OCI-LY3 (cell line): ENCODE data around the gene OR56A4.

ENCODE experiments used
- H2AFZ ChIP-seq: fragments of 200-600, 300-600 bp; shearing (Covaris generic); 2 replicates; pipeline ENCODE4 v1.6.0; 2014; ENCODE audit warnings: antibody characterized with exemption, low read depth, low read length
- H3K27ac ChIP-seq: fragments of 200-600, 300-600 bp; sonication (generic); 2 replicates; pipeline ENCODE4 v1.5.1; 2014; ENCODE audit warnings: mild to moderate bottlenecking, low read length, moderate library complexity, mixed read lengths
- H3K27me3 ChIP-seq: fragments of 200-600, 300-600 bp; sonication (generic); 2 replicates; pipeline ENCODE4 v1.6.1; 2014; ENCODE audit warnings: low read depth, low read length, mixed read lengths
- H3K36me3 ChIP-seq: fragments of 200-600, 300-600 bp; sonication (generic); replicated peaks from 2 replicates; pipeline ENCODE3; 2014; ENCODE audit warnings: low read depth, low read length, mixed read lengths
- H3K4me1 ChIP-seq: fragments of 300-600, 200-600 bp; sonication (generic); 2 replicates; pipeline ENCODE4 v1.6.1; 2014; ENCODE audit warnings: low read length, mixed read lengths
- H3K4me2 ChIP-seq: fragments of 200-600, 300-600 bp; sonication (generic); 2 replicates; pipeline ENCODE4 v1.6.1; 2014; ENCODE audit warnings: low read length, mixed read lengths
- H3K4me3 ChIP-seq: fragments of 300-600, 200-600 bp; sonication (generic); 2 replicates; pipeline ENCODE4 v1.5.1; 2014; ENCODE audit warnings: antibody characterized with exemption, mild to moderate bottlenecking, low read length, moderate library complexity
- H3K79me2 ChIP-seq: fragments of 300-600, 200-600 bp; shearing (Covaris generic); 2 replicates; pipeline ENCODE4 v1.6.1; 2014; ENCODE audit warnings: mild to moderate bottlenecking, low read length, mixed read lengths
- H3K9ac ChIP-seq: fragments of 300-600, 200-600 bp; shearing (Covaris generic); 2 replicates; pipeline ENCODE4 v1.6.0; 2014; ENCODE audit warnings: mild to moderate bottlenecking, low read length, moderate library complexity
- H3K9me3 ChIP-seq: fragments of 200-600, 300-600 bp; shearing (Covaris generic); 2 replicates; pipeline ENCODE4 v1.6.1; 2014; ENCODE audit warnings: low read length, mixed read lengths; ENCODE audit not compliant: insufficient read depth
- H4K20me1 ChIP-seq: fragments of 200-600, 300-600 bp; sonication (generic); 2 replicates; pipeline ENCODE4 v1.6.1; 2016; ENCODE audit warnings: low read length, mixed read lengths; ENCODE audit not compliant: insufficient read depth
- CTCF ChIP-seq: fragments of 200-600, 300-600 bp; sonication (generic); IDR thresholded peaks from 2 replicates; pipeline ENCODE4 v1.5.1; 2014; ENCODE audit warnings: antibody characterized with exemption, low read length, low read depth
- EZH2phosphoT487 ChIP-seq: fragments of 200-600 bp; shearing (Covaris generic); IDR thresholded peaks from 2 replicates; pipeline ENCODE4 v1.6.1; 2018; ENCODE audit warnings: antibody characterized with exemption, mixed run types, low read depth

OR56A4 gene

GRCh38 chr11:5986885-5987284, 19.9 kb downstream of the OR56A4 start, which contains the start of gene OR52L1:
Gene OR52L1 (minus strand): TSS chr11:5986985. CDS start chr11:5986930, 55 bp downstream.
- Histone ChIP-seq H3K36me3 (no peaks in the 10 kb centered on the region), H3K4me2 (no peak within 1 kb of the TSS), H3K79me2 (no peaks in the 10 kb centered on the region), H3K9me3 (no peaks in the 10 kb centered on the region), H3K27ac (no peak within 1 kb of the TSS), H3K9ac (no peak within 1 kb of the TSS), H4K20me1 (no peaks in the 10 kb centered on the region), H2AFZ (no peak within 1 kb of the TSS), H3K27me3 (peaks cover 10% of the 10 kb centered on the region; the same call in 1 of the 2 replicates), H3K4me3 (no peak within 1 kb of the TSS), H3K4me1 (no peaks in the 10 kb centered on the region)
- TF ChIP-seq EZH2phosphoT487: no peak
- no peak for TF ChIP-seq CTCF

- Histone ChIP-seq H3K9ac (no peak overlapping the region), H3K9me3 (no peaks in the 10 kb centered on the region)
Observed at GRCh38 chr11:5983443-5983842, 23.3 kb downstream of the OR56A4 start.

GRCh38 chr11:5973530-5973929, 33.2 kb downstream of the OR56A4 start:
- TF ChIP-seq EZH2phosphoT487: no peak
- H3K36me3 ChIP-seq: no peaks in the 10 kb centered on the region
- H3K27me3 ChIP-seq: peaks cover 19% of the 10 kb centered on the region
- no peaks in the 10 kb centered on the region for H3K79me2 ChIP-seq
- no peak overlapping the region for H2AFZ ChIP-seq
- H3K9me3 ChIP-seq: no peaks in the 10 kb centered on the region
- no peak overlapping the region for H3K4me2 ChIP-seq
- H3K27ac ChIP-seq: no peak overlapping the region
- no peak overlapping the region for H3K9ac ChIP-seq
- H3K4me1 ChIP-seq: no peaks in the 10 kb centered on the region
- no peaks in the 10 kb centered on the region for H4K20me1 ChIP-seq
- H3K4me3 ChIP-seq: no peak overlapping the region

More at GRCh38 chr11:5983443-5983842, 23.3 kb downstream of the OR56A4 start:
- TF ChIP-seq EZH2phosphoT487 (no peak), CTCF (no peak)
- Histone ChIP-seq H3K4me1 (no peaks in the 10 kb centered on the region), H3K4me2 (no peak overlapping the region), H3K79me2 (no peaks in the 10 kb centered on the region), H4K20me1 (no peaks in the 10 kb centered on the region), H3K27me3 (peaks cover 3% of the 10 kb centered on the region; the same call in 1 of the 2 replicates), H2AFZ (no peak overlapping the region), H3K27ac (no peak overlapping the region), H3K36me3 (no peaks in the 10 kb centered on the region), H3K4me3 (no peak overlapping the region)

DNA sequence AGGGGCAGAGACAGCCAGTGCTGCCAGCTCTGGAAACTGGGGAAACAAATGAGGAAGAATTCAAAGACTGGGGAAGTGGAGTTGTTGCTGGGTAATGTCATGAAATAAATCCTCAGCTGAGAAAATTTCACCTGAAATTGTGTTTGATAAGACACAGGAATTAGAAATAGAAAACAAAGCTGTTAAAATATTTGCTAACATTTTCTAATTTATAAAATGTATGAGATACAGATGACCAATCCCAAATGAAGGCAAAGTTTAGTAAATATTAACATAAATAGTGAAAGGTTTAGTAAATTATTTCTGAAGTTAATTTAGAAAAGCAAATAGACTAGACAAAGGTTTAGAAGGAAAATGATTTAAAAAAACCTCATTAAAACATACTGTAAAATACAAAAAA, 38.4 kb downstream of the OR56A4 start, which contains the start of gene OR56A5:
Gene OR56A5 (minus strand): TSS at position 101 of the 400 bp plus-strand sequence. CDS start 0 bp downstream, at position 101.
- Histone ChIP-seq H3K79me2 (no peaks in the 10 kb centered on the region), H3K9ac (no peak within 1 kb of the TSS), H4K20me1 (no peaks in the 10 kb centered on the region), H3K27ac (no peak within 1 kb of the TSS), H2AFZ (no peak within 1 kb of the TSS), H3K27me3 (peaks cover 19% of the 10 kb centered on the region), H3K36me3 (no peaks in the 10 kb centered on the region), H3K9me3 (no peaks in the 10 kb centered on the region), H3K4me2 (no peak within 1 kb of the TSS), H3K4me1 (no peaks in the 10 kb centered on the region), H3K4me3 (no peak within 1 kb of the TSS)
- TF ChIP-seq EZH2phosphoT487 (no peak), CTCF (no peak)
